ENCODE results near the gene LRRC23.

DNA sequence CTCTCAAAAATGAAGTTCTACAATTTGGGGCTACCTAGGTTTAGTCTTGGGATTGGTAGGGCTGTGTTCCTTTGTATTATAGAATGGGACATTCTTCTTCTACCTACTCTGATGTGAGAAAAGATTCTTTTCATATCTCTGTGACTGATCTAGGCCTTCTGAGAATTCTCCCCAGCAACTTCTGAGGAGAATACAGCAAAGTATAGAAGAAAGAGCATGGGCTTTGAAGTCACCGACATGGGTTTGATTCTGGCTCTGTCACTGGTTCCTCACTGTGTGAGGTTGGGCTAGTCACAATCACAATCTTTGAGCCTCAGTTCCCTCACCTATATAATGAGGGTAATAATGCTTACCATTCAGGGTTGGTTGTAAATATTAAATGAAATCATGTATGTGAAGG lies 28.1 kb downstream of the LRRC23 start:
- TF ChIP-seq POLR2A (IDR thresholded peaks at IDR 0.05; ENCODE audit: extremely low read depth, insufficient read length) (no peak), MYC (IDR thresholded peaks at IDR 0.05; ENCODE audit: low read depth, low read length) (no peak)
- TF ChIP-seq, protein P1, sequence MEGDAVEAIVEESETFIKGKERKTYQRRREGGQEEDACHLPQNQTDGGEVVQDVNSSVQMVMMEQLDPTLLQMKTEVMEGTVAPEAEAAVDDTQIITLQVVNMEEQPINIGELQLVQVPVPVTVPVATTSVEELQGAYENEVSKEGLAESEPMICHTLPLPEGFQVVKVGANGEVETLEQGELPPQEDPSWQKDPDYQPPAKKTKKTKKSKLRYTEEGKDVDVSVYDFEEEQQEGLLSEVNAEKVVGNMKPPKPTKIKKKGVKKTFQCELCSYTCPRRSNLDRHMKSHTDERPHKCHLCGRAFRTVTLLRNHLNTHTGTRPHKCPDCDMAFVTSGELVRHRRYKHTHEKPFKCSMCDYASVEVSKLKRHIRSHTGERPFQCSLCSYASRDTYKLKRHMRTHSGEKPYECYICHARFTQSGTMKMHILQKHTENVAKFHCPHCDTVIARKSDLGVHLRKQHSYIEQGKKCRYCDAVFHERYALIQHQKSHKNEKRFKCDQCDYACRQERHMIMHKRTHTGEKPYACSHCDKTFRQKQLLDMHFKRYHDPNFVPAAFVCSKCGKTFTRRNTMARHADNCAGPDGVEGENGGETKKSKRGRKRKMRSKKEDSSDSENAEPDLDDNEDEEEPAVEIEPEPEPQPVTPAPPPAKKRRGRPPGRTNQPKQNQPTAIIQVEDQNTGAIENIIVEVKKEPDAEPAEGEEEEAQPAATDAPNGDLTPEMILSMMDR (IDR thresholded peaks at IDR 0.05; ENCODE audit: low read depth, low read length) = no peak
- TF ChIP-seq, protein P2, sequence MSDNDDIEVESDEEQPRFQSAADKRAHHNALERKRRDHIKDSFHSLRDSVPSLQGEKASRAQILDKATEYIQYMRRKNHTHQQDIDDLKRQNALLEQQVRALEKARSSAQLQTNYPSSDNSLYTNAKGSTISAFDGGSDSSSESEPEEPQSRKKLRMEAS (IDR thresholded peaks at IDR 0.05; ENCODE audit: low read depth, low read length) = no peak
